ENCODE data around the gene LDLRAD4.

The LDLRAD4 gene

GRCh38 chr18:13511961-13512577, 293.5 kb downstream of the LDLRAD4 start:
- Histone ChIP-seq H3K9ac (peak overlapping the region; percentile 53; the same call in 1 of the 2 replicates), H3K36me3 (peaks cover 71% of the 10 kb centered on the region), H4K20me1 (peaks cover 28% of the 10 kb centered on the region), H3K27ac (peak overlapping the region; percentile 61), H3K4me1 (peaks cover 73% of the 10 kb centered on the region), H3K27me3 (no peaks in the 10 kb centered on the region), H3K4me2 (peak overlapping the region; percentile 72), H3K9me3 (peaks cover 36% of the 10 kb centered on the region), H3K4me3 (no peak overlapping the region)
- TF ChIP-seq Cebpa-rat (IDR thresholded peaks at IDR 0.05): no peak

- H3K27me3 ChIP-seq: no peaks in the 10 kb centered on the region
- no peak overlapping the region for H3K4me3 ChIP-seq
- peak overlapping the region; percentile 42 for H3K27ac ChIP-seq
- peaks cover 36% of the 10 kb centered on the region for H3K9me3 ChIP-seq
- H3K4me2 ChIP-seq: peak overlapping the region; percentile 72
- H4K20me1 ChIP-seq: peaks cover 28% of the 10 kb centered on the region
- peaks cover 78% of the 10 kb centered on the region for H3K4me1 ChIP-seq
- TF ChIP-seq Cebpa-rat (IDR thresholded peaks at IDR 0.05): no peak
- peaks cover 71% of the 10 kb centered on the region for H3K36me3 ChIP-seq
- no peak overlapping the region for H3K9ac ChIP-seq
Observed at GRCh38 chr18:13513021-13513420, 294.5 kb downstream of the LDLRAD4 start.

- TF ChIP-seq Cebpa-rat (IDR thresholded peaks at IDR 0.05): no peak
- no peaks in the 10 kb centered on the region for H3K27me3 ChIP-seq
- H3K9me3 ChIP-seq: peaks cover 36% of the 10 kb centered on the region
- peaks cover 79% of the 10 kb centered on the region for H3K4me1 ChIP-seq
- no peak overlapping the region for H3K4me3 ChIP-seq
- peak overlapping the region; percentile 72 for H3K4me2 ChIP-seq
- H3K36me3 ChIP-seq: peaks cover 71% of the 10 kb centered on the region
- H4K20me1 ChIP-seq: peaks cover 28% of the 10 kb centered on the region
- H3K9ac ChIP-seq: no peak overlapping the region
- H3K27ac ChIP-seq: peak overlapping the region; percentile 42
Observed at GRCh38 chr18:13513481-13513880, 294.9 kb downstream of the LDLRAD4 start.

GRCh38 chr18:13514558-13514957, 296.0 kb downstream of the LDLRAD4 start:
- no peak overlapping the region for H3K4me3 ChIP-seq
- no peak overlapping the region for H3K4me2 ChIP-seq
- no peaks in the 10 kb centered on the region for H3K27me3 ChIP-seq
- peaks cover 33% of the 10 kb centered on the region for H4K20me1 ChIP-seq
- H3K9me3 ChIP-seq: peaks cover 32% of the 10 kb centered on the region
- peaks cover 71% of the 10 kb centered on the region for H3K36me3 ChIP-seq
- no peak overlapping the region for H3K9ac ChIP-seq
- peaks cover 88% of the 10 kb centered on the region for H3K4me1 ChIP-seq
- TF ChIP-seq Cebpa-rat (IDR thresholded peaks at IDR 0.05): no peak
- no peak overlapping the region for H3K27ac ChIP-seq

GRCh38 chr18:13516855-13517254, 298.3 kb downstream of the LDLRAD4 start:
- H3K9me3 ChIP-seq: peaks cover 32% of the 10 kb centered on the region
- H3K36me3 ChIP-seq: peaks cover 69% of the 10 kb centered on the region
- peaks cover 80% of the 10 kb centered on the region for H3K4me1 ChIP-seq
- no peak overlapping the region for H3K27ac ChIP-seq
- H3K27me3 ChIP-seq: no peaks in the 10 kb centered on the region
- peak overlapping the region; percentile 34; the same call in 1 of the 2 replicates for H3K4me2 ChIP-seq
- peaks cover 50% of the 10 kb centered on the region for H4K20me1 ChIP-seq
- no peak overlapping the region for H3K4me3 ChIP-seq
- no peak for TF ChIP-seq Cebpa-rat (IDR thresholded peaks at IDR 0.05)
- H3K9ac ChIP-seq: no peak overlapping the region

- Histone ChIP-seq H3K9me3 (peaks cover 32% of the 10 kb centered on the region), H3K27ac (no peak overlapping the region), H3K4me1 (peaks cover 75% of the 10 kb centered on the region), H3K36me3 (peaks cover 71% of the 10 kb centered on the region), H4K20me1 (peaks cover 50% of the 10 kb centered on the region), H3K9ac (no peak overlapping the region), H3K27me3 (no peaks in the 10 kb centered on the region), H3K4me3 (no peak overlapping the region), H3K4me2 (peak overlapping the region; percentile 34; the same call in 1 of the 2 replicates)
- TF ChIP-seq Cebpa-rat (IDR thresholded peaks at IDR 0.05): no peak
Observed at GRCh38 chr18:13517369-13517768, 298.8 kb downstream of the LDLRAD4 start.

- H3K27ac ChIP-seq: no peak overlapping the region
- no peak overlapping the region for H3K4me3 ChIP-seq
- no peak overlapping the region for H3K9ac ChIP-seq
- no peak overlapping the region for H3K4me2 ChIP-seq
- no peaks in the 10 kb centered on the region for H3K27me3 ChIP-seq
- H3K4me1 ChIP-seq: peaks cover 65% of the 10 kb centered on the region
- peaks cover 74% of the 10 kb centered on the region for H3K36me3 ChIP-seq
- peaks cover 49% of the 10 kb centered on the region; the same call in 1 of the 2 replicates for H4K20me1 ChIP-seq
- no peak for TF ChIP-seq Cebpa-rat (IDR thresholded peaks at IDR 0.05)
- H3K9me3 ChIP-seq: peaks cover 32% of the 10 kb centered on the region
Observed at GRCh38 chr18:13518382-13518781, 299.8 kb downstream of the LDLRAD4 start.

- Histone ChIP-seq H3K4me3 (no peak overlapping the region), H3K36me3 (peaks cover 74% of the 10 kb centered on the region), H4K20me1 (peaks cover 58% of the 10 kb centered on the region), H3K9ac (no peak overlapping the region), H3K9me3 (peaks cover 32% of the 10 kb centered on the region), H3K4me2 (peak overlapping the region; percentile 4), H3K27ac (peak overlapping the region; percentile 21; the same call in 1 of the 2 replicates), H3K4me1 (peaks cover 51% of the 10 kb centered on the region), H3K27me3 (no peaks in the 10 kb centered on the region)
- no peak for TF ChIP-seq Cebpa-rat (IDR thresholded peaks at IDR 0.05)
Observed at GRCh38 chr18:13520306-13520705, 301.7 kb downstream of the LDLRAD4 start.

GRCh38 chr18:13520741-13521140, 302.2 kb downstream of the LDLRAD4 start:
- Histone ChIP-seq H3K27ac (peak overlapping the region; percentile 21; the same call in 1 of the 2 replicates), H3K4me1 (peaks cover 49% of the 10 kb centered on the region), H3K9ac (no peak overlapping the region), H3K9me3 (peaks cover 32% of the 10 kb centered on the region), H3K4me2 (peak overlapping the region; percentile 4; the same call in 1 of the 2 replicates), H3K4me3 (no peak overlapping the region), H3K36me3 (peaks cover 75% of the 10 kb centered on the region), H4K20me1 (peaks cover 63% of the 10 kb centered on the region), H3K27me3 (no peaks in the 10 kb centered on the region)
- no peak for TF ChIP-seq Cebpa-rat (IDR thresholded peaks at IDR 0.05)

- Histone ChIP-seq H3K4me1 (peaks cover 45% of the 10 kb centered on the region), H3K27me3 (no peaks in the 10 kb centered on the region), H3K4me3 (no peak overlapping the region), H3K36me3 (peaks cover 72% of the 10 kb centered on the region), H3K9ac (no peak overlapping the region), H3K9me3 (peaks cover 25% of the 10 kb centered on the region), H4K20me1 (peaks cover 67% of the 10 kb centered on the region), H3K4me2 (no peak overlapping the region), H3K27ac (no peak overlapping the region)
- TF ChIP-seq Cebpa-rat (IDR thresholded peaks at IDR 0.05): no peak
Observed at GRCh38 chr18:13521418-13521817, 302.9 kb downstream of the LDLRAD4 start.

Measured in BLaER1 (cell line).